K562 (cell line): ENCODE data around the gene GATB. TPM values are rescaled to one million over a fixed set of nuclear protein-coding genes. Genes with fewer than 3 reads are reported as not detected.

Experiments used
- ATAC-seq: fragments of 200-7000 bp; cut with Tn5 transposase; 3 replicates; pipeline ENCODE4 v1.9.1; 2020; ENCODE audit warnings: moderate library complexity
- BruUV-seq: library from RNA; stranded (reverse); fragments of 400-500 nt; replicated peaks from 2 replicates; lab custom pipeline; 2021; lab: Mats Ljungman, UMichigan
- CTCF ChIA-PET: fragments of 300-600 bp; formaldehyde crosslinking; extraction: SDS; loops from one replicate; lab custom pipeline; 2021; ENCODE audit warnings: low intra/inter-chr PET ratio; lab: Yijun Ruan, JAX
- POLR2A ChIA-PET: fragments of 300-600, 350-650 bp; sonication (Branson Sonifier 250); formaldehyde crosslinking; extraction: SDS; loops from one replicate; lab custom pipeline; 2021; ENCODE audit warnings: antibody characterized with exemption, inconsistent platforms; lab: Yijun Ruan, JAX
- DNase-seq, 4 experiments: peaks; one replicate each; pipeline versions ENCODE4 v3.0.0 to v3.0.0-alpha.2; 2011 to 2018; ENCODE audit warnings: low spot score in 3 of 4, mixed read lengths in 3 of 4; ENCODE audit errors: extremely low read depth in 1 of 4
- FAIRE-seq: peaks from 2 replicates; lab custom pipeline; 2011; peaks lifted over from hg19 to GRCh38; lab: Jason Lieb, UNC
- H2AFZ ChIP-seq: 2 replicates; pipeline ENCODE4 v1.6.0; 2011; ENCODE audit warnings: low read depth, low read length, control low read depth, inconsistent platforms
- H3K27ac ChIP-seq: fragments of 200-600 bp; 3 replicates; pipeline ENCODE4 v1.8.0; 2011; ENCODE audit warnings: low read depth, mild to moderate bottlenecking, control low read depth, inconsistent platforms, low read length, moderate library complexity, mixed read lengths; ENCODE audit errors: extremely low read depth
- H3K27me3 ChIP-seq, 2 experiments: fragments of 300-600 bp in 1 of 2; 2 replicates in 1 of 2; 3 replicates in 1 of 2; pipeline versions ENCODE4 v1.6.0 to v1.8.0; 2011; ENCODE audit warnings: inconsistent platforms in 2 of 2, low read length in 2 of 2, mild to moderate bottlenecking in 1 of 2, mixed read lengths in 1 of 2, moderate library complexity in 1 of 2; ENCODE audit not compliant: control insufficient read depth in 2 of 2, insufficient read depth in 2 of 2
- H3K36me3 ChIP-seq: fragments of 300-600 bp; 3 replicates; pipeline ENCODE4 v1.8.0; 2011; ENCODE audit warnings: mild to moderate bottlenecking, low read length, inconsistent platforms; ENCODE audit not compliant: control insufficient read depth, insufficient read depth
- H3K4me1 ChIP-seq, 2 experiments: fragments of 200-600 bp in 1 of 2; replicated peaks in 1 of 2; 2 replicates in 1 of 2; 3 replicates in 1 of 2; pipeline versions ENCODE4 v1.5.1 to v1.8.0; 2011; ENCODE audit warnings: inconsistent platforms in 2 of 2, low read length in 2 of 2, mild to moderate bottlenecking in 1 of 2, mixed read lengths in 1 of 2, moderate library complexity in 1 of 2; ENCODE audit not compliant: control insufficient read depth in 2 of 2, insufficient read depth in 2 of 2
- H3K4me2 ChIP-seq: 2 replicates; pipeline ENCODE4 v1.6.1; 2011; ENCODE audit warnings: low read length, control low read depth, inconsistent platforms, mixed read lengths; ENCODE audit not compliant: insufficient read depth
- H3K4me3 ChIP-seq: fragments of 200-600 bp; sonication (generic), shearing (Covaris generic); 2 replicates; pipeline ENCODE4 v1.5.1; 2016; ENCODE audit warnings: control low read depth, inconsistent platforms
- H3K79me2 ChIP-seq: fragments of 200-600 bp; 3 replicates; pipeline ENCODE4 v1.8.0; 2011; ENCODE audit warnings: low read length, inconsistent platforms; ENCODE audit not compliant: control insufficient read depth, insufficient read depth
- H3K9ac ChIP-seq, 2 experiments: 2 replicates each; pipeline versions ENCODE4 v1.6.0 to v1.6.1; 2011; ENCODE audit warnings: low read depth in 2 of 2, low read length in 2 of 2, control low read depth in 1 of 2, inconsistent platforms in 1 of 2, mild to moderate bottlenecking in 1 of 2, mixed read lengths in 1 of 2; ENCODE audit not compliant: insufficient read depth in 1 of 2
- H3K9me1 ChIP-seq: one replicate; pipeline ENCODE4 v1.6.0; 2011; ENCODE audit warnings: inconsistent platforms, mild to moderate bottlenecking, low read length, moderate library complexity; ENCODE audit not compliant: control insufficient read depth, insufficient read depth
- H3K9me3 ChIP-seq: replicated peaks from 2 replicates; pipeline ENCODE4 v1.5.1; 2011; ENCODE audit warnings: low read depth, low read length, inconsistent platforms; ENCODE audit not compliant: control insufficient read depth, insufficient read depth
- H4K20me1 ChIP-seq: replicated peaks from 2 replicates; pipeline ENCODE4 v1.6.1; 2011; ENCODE audit warnings: low read length, inconsistent platforms, mixed read lengths; ENCODE audit not compliant: control insufficient read depth, insufficient read depth
- AFF1 ChIP-seq, 2 experiments: fragments of 450-650 bp; IDR thresholded peaks; 2 replicates each; pipeline ENCODE4 v1.6.1; 2018; ENCODE audit warnings: mild to moderate bottlenecking in 2 of 2, low read depth in 1 of 2; ENCODE audit not compliant: partially characterized antibody in 2 of 2
- ASH1L ChIP-seq: fragments of 450-650 bp; IDR thresholded peaks from 2 replicates; pipeline ENCODE4 v1.6.1; 2018; ENCODE audit warnings: borderline replicate concordance, mild to moderate bottlenecking, low read depth; ENCODE audit not compliant: partially characterized antibody
- EP300 ChIP-seq: IDR thresholded peaks from 2 replicates; pipeline ENCODE4 v1.6.1; 2012; ENCODE audit warnings: low read length, improper control_type of control experiment
- ETS2 ChIP-seq: IDR thresholded peaks from 2 replicates; pipeline ENCODE4 v1.6.1; 2016; ENCODE audit warnings: borderline replicate concordance, missing genetic modification characterization, mild to moderate bottlenecking, moderate library complexity, missing compliant biosample characterization; ENCODE audit not compliant: poor library complexity, severe bottlenecking
- NCOA1 ChIP-seq: fragments of 450-650 bp; IDR thresholded peaks from 2 replicates; pipeline ENCODE4 v1.6.1; 2016; ENCODE audit warnings: low read depth
- NFE2L1 ChIP-seq: fragments of 450-650 bp; IDR thresholded peaks from 2 replicates; pipeline ENCODE4 v1.6.1; 2016; ENCODE audit warnings: missing genetic modification characterization, low read depth, mild to moderate bottlenecking, missing compliant biosample characterization, moderate library complexity, borderline replicate concordance
- SRSF1 ChIP-seq: fragments of 200-400 bp; formaldehyde crosslinking; IDR thresholded peaks from 2 replicates; pipeline ENCODE4 v1.6.1; 2017; ENCODE audit warnings: mild to moderate bottlenecking, low read depth, low read length, moderate library complexity
- ZFP91 ChIP-seq: sonication (generic); formaldehyde crosslinking; IDR thresholded peaks from 2 replicates; pipeline ENCODE4 v1.8.0; 2022; ENCODE audit warnings: mild to moderate bottlenecking, missing genetic modification reagents
- ZNF175 ChIP-seq: fragments of 200-800 bp; sonication (Bioruptor generic); IDR thresholded peaks from 2 replicates; pipeline ENCODE4 v1.6.1; 2016; ENCODE audit warnings: low read depth, mild to moderate bottlenecking, missing genetic modification characterization, missing compliant biosample characterization
- WGBS: fragments of 100-300 bp; shearing (Covaris generic); methylation state at CpG from one replicate; pipeline ENCODE4 v1.1.6; 2016; ENCODE audit warnings: low coverage, mixed read lengths; ENCODE audit not compliant: insufficient coverage; ENCODE audit errors: missing lambda C conversion rate; 5-methylcytosine and 5-hydroxymethylcytosine counted together
- in situ Hi-C: fragments of 300-500 bp; cut with MboI; formaldehyde crosslinking; loops from 4 replicates; pipeline ENCODE4 v1.15.0; 2018; ENCODE audit warnings: inconsistent platforms, mixed read lengths
- intact Hi-C: fragments of 100-400 bp; cut with micrococcal nuclease; formaldehyde crosslinking; loops from 2 replicates; pipeline ENCODE4 v1.14.2; 2022
- polyA plus RNA-seq, 8 experiments: library from polyadenylated mRNA; depleted of rRNA in 4 of 8; stranded (reverse) in 5 of 8; unstranded in 3 of 8; fragments of >200 nt; fragmentation: Nextera tagmentation in 2 of 8; fragmentation: Illumina TruSeq in 1 of 8; extraction: Ambion mirVana in 2 of 8; extraction: Trizol in 1 of 8; gene quantifications; 2 replicates each; pipeline versions ENCODE4 v1.2.1 to v1.2.3, GENCODE V29; 2011 to 2014; ENCODE audit warnings: inconsistent platforms in 1 of 8, missing spikeins in 1 of 8
- total RNA-seq, 7 experiments: library from RNA; depleted of rRNA in 6 of 7; stranded (reverse); fragments of >200 nt in 6 of 7; fragmentation: Illumina TruSeq in 2 of 7; extraction: Trizol in 2 of 7; gene quantifications; 2 replicates each; pipeline versions ENCODE4 v1.2.1 to v1.2.3, GENCODE V29; 2011 to 2021; ENCODE audit warnings: low replicate concordance in 1 of 7

The GATB gene
- total and polyA plus RNA-seq, 9 of the 15 experiments (the other 6 are each of a cell fraction or from before 2014, with no cell fraction given) = 15.3 to 31.8 (median 26.2) TPM

GRCh38 chr4:151673908-151674520 lies 86.8 kb downstream of the GATB start:
- no TSS peak for BruUV-seq
- Histone ChIP-seq H4K20me1 (peaks cover 6% of the 10 kb centered on the region; the same call in 1 of the 2 replicates), H3K9me3 (no peaks in the 10 kb centered on the region), H3K36me3 (no peaks in the 10 kb centered on the region), H3K9ac (no peak overlapping the region), H3K79me2 (no peaks in the 10 kb centered on the region), H3K4me2 (no peak overlapping the region), H3K4me1 (peaks cover 14 to 27% of the 10 kb centered on the region in 2 experiments), H3K27me3 (no peaks in the 10 kb centered on the region), H3K9me1 (no peaks in the 10 kb centered on the region), H3K27ac (no peak overlapping the region), H3K4me3 (no peak overlapping the region), H2AFZ (no peak overlapping the region)
- CTCF ChIA-PET = no interaction called here
- in situ Hi-C loops (no loop called here), intact Hi-C loops (loop anchor here (5.0 kb wide), 1 partner anchor 88 kb away; the partner anchor contains the start of gene GATB)
- POLR2A ChIA-PET = no interaction called here
- ATAC-seq (no peak), FAIRE-seq (no peak), DNase-seq (no peak)
- TF ChIP-seq NFE2L1 (tag) = no peak
- no peak for TF ChIP-seq ASH1L
- no peak for TF ChIP-seq EP300
- TF ChIP-seq AFF1 (IDR thresholded peaks at IDR 0.05; ENCODE audit: low read depth in 1 of 2, partially characterized antibody in 2 of 2) = no peak
- no peak for TF ChIP-seq SRSF1
- TF ChIP-seq ETS2 (tag) = no peak
- TF ChIP-seq ZNF175 (CRISPR knock-in tag) = no peak
- TF ChIP-seq ZFP91 = no peak
- TF ChIP-seq NCOA1 = no peak
- 54% methylated on average over 12 of the region's 12 CpGs for WGBS
